GM12874 (cell line): ENCODE data around the gene CAB39.

ENCODE experiments used
- TF ChIP-seq, protein P1 (sequence below): IDR thresholded peaks from 2 replicates; pipeline ENCODE4 v1.5.1; 2011; ENCODE audit warnings: low read depth, mild to moderate bottlenecking, control low read depth, low read length, moderate library complexity; ENCODE audit not compliant: insufficient read depth

Gene CAB39

DNA sequence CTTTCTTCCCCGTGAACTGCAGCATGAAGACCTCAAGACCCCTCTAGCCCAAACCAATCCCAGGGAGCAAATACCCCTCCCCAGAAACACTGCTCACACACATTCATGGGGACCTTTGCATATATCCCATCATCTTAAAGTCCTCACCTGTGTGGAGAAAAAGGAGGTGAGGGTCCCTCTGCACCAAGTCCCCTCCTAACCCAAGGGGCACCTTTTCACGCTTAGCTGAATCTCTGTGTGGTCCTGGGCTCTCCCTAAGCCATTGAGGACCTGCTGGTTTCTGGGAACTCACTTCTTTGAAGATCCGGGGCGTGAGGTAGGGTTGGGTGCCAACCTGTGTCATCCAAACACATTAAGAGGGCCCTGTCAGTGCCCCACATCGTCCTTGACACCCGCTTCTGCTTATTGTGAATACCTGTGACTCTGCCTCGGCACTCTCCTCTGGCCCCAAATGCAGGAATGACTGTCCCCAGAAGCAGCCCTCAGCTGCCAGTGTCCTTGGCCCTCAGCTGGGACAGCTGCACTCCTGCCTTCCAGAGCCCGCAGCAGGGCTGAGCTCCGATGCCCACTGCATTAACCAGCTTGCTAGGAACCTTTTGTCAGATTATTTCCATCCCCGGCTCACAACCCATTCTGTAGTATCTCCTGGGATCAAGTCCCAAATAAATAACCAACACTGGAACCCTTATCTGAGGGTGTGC is 110.8 kb downstream of the CAB39 start:
- TF ChIP-seq, protein P1, sequence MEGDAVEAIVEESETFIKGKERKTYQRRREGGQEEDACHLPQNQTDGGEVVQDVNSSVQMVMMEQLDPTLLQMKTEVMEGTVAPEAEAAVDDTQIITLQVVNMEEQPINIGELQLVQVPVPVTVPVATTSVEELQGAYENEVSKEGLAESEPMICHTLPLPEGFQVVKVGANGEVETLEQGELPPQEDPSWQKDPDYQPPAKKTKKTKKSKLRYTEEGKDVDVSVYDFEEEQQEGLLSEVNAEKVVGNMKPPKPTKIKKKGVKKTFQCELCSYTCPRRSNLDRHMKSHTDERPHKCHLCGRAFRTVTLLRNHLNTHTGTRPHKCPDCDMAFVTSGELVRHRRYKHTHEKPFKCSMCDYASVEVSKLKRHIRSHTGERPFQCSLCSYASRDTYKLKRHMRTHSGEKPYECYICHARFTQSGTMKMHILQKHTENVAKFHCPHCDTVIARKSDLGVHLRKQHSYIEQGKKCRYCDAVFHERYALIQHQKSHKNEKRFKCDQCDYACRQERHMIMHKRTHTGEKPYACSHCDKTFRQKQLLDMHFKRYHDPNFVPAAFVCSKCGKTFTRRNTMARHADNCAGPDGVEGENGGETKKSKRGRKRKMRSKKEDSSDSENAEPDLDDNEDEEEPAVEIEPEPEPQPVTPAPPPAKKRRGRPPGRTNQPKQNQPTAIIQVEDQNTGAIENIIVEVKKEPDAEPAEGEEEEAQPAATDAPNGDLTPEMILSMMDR, result no peak

DNA sequence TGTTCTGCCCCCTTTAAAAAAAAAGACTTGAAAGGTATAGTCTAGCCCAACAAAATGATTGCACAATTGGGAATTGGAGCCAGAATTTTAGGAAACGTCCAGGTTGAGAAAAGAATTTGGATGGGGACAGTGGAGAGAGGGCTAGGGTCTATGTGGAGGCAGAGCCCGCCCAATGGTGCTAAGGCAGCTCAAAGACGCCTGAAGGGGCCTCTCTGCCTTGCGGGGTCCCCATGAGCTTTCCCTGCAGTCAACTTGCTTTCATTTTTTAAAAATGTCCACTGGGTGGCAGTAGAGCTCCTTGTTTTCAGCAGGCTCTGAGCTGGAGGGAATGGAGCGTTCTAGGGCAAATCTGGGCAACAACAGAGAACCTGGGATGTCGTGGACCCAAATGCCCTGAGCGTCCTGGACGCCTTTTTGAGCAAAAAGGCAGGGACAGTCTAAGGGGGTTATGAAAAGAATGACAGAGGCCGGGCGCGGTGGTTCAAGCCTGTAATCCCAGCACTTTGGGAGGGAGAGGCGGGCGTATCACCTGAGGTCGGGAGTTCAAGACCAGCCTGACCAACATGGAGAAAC is 111.8 kb downstream of the CAB39 start:
- TF ChIP-seq, protein P1, result peak; percentile 54; the same call in 1 of the 2 replicates

DNA sequence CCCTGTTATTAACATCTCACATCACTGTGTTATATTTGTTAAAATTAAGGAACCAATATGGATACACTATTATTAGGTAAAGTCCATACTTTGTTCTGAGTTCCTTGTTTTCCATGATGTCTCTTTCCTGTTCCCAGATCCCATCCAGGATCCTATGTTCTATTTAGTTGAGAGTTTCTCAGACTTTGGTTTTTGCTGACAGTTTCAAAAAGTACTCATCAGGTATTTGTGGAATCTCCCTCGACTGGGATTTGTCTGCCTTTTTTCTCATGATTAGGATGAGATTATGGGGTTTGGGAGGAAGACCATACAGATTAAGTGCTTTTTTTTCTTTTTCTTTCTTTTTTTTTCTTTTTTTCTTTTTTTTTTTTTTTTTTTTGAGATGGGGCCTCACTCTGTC is 112.7 kb downstream of the CAB39 start:
- TF ChIP-seq, protein P1, result no peak

DNA sequence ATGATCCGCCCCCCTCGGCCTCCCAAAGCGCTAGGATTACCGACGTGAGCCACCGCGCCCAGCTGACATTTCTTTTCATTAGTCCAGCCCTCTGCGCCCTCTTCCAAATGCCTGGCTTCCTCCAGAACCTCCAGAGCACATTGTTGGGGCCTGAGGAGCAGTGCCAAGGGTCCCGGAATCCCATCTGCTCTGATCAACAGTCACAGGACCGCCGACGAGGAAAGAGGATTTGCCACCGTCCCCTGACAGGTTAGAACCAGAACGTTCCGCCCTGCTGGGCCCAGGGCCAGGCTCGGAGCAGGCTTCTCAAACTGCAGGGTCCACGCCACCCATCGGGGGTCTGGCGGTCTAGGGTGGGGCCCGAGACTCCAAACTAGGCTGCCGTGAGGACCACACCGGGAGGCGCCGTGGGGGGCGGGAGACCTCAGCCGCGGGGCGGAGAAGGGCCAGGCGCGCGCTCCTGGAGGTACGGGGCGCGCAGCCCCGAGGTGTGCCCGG is 115.2 kb downstream of the CAB39 start:
- TF ChIP-seq, protein P1, result no peak

DNA sequence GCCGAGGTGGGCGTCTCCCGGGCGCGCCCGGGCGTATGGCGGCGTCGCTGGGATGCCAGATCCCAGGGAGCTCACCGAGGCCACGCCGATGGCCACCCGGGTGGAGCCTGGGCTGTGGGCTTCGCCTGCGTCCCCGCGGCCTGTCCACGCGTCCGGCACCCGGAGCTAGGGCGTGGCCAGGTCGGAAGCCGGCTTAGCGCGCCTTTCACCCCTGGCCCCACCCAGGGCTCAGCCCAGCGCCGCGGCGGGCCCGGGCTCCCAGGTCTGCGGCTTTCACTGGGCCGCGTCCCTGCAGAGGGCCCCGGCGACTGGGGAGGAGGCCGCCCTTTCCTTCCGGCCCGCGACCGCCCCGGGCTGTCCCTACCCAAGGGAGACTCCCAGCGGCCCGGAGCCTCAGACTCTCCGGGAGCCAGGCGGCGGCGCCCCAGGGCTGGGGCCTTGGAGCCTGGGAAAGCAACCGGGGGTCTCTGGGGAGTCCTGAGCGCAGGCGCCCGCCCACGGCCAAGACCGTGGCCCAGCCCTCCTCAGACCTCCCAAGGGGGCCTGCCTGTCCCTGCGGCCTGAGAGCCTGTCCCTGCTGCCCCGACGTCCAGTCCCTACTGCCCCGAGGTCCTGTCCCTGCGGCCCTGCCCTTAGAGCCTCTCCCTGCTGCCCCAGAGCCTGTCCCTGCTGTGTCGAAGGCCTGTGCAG is 115.8 kb downstream of the CAB39 start:
- TF ChIP-seq, protein P1, result no peak

DNA sequence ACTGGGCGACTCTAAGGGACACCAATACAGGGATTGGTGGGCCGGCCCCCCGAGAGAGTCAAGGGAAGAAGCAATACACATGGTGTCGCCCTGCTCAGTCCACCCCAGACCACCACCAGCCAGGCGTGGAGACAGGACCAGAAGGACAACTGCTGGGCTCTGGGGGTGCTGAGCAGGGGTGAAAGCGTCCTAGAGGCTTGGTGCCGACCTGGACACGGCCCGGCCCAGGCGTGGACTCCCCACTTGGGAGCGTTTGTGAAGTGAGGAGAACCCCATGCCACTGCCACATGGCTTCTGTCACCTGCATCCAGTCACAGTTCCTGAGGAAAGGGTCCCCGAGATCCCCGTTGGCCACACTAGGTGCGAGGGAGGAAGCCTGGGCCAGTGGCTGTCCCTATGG is 116.7 kb downstream of the CAB39 start:
- TF ChIP-seq, protein P1, result no peak

DNA sequence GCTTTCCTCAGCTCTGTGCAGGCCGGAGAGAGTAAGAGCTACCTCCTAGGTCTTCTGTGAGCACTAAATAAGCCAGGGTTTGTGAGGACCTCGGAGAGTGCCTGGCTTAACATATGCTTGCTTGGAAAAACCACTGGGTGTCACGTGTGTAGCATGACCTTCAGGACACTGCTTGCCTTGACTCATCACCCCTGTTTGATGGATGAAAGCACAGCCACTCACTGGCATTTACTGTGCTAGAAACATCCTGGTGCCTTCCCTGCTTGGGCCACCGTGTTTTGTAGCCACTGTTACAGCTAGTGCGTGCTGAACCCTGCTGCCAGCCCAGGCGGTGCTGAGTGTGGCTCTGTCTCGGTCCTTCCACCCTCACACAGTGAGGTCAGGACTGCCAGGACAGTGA is 117.3 kb downstream of the CAB39 start:
- TF ChIP-seq, protein P1, result no peak
